ENCODE measurements around the gene BCOR.

DNA sequence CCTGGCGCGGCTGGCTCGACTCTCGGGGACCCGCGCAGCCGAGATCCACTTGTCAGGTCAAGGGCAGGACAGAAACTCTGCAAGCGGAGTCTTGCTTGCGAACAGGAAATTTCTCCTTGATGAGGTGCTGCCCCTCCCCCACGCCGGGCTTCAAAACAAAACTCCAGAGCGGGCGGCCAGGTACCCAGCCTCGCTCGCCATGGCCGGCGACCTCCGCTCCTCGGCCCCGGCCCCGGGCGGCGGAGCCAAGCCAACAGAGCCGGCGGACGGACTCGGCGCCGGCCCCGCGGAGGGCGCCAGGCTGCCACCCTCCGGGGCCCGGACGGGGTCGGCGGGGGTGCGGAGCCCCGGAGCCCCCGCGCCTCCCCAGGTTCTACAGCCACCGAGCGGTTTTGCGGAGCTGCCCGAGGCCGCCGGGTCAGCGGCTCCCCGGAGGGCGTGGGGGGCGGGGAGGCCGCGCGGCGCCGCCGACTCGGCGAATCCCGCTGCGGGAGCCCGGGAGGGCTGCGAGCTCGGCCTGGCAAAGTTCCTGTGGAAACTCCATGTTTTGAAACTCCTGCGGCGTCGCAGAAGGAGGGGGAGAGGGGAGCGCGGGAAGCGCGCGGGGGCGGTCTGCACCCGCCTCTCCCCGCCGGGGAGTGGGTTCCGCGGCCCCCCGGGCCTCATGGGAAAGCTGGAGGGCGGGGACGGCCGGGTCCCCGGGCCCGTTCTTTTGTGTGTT lies 11.7 kb upstream of the BCOR start:
- TF ChIP-seq NANOG (IDR thresholded peaks at IDR 0.05; ENCODE audit: insufficient read depth, low read depth, low read length, poor library complexity, severe bottlenecking) (no peak), EZH2 (IDR thresholded peaks at IDR 0.05; ENCODE audit: low read depth, low read length, severe bottlenecking) (no peak), ASH2L (IDR thresholded peaks at IDR 0.05; ENCODE audit: low read length) (no peak), POLR2AphosphoS5 (IDR thresholded peaks at IDR 0.05; ENCODE audit: low read depth, low read length) (no peak), KDM1A (IDR thresholded peaks at IDR 0.05; ENCODE audit: borderline replicate concordance, low read length) (no peak)
- TF ChIP-seq, protein P1, sequence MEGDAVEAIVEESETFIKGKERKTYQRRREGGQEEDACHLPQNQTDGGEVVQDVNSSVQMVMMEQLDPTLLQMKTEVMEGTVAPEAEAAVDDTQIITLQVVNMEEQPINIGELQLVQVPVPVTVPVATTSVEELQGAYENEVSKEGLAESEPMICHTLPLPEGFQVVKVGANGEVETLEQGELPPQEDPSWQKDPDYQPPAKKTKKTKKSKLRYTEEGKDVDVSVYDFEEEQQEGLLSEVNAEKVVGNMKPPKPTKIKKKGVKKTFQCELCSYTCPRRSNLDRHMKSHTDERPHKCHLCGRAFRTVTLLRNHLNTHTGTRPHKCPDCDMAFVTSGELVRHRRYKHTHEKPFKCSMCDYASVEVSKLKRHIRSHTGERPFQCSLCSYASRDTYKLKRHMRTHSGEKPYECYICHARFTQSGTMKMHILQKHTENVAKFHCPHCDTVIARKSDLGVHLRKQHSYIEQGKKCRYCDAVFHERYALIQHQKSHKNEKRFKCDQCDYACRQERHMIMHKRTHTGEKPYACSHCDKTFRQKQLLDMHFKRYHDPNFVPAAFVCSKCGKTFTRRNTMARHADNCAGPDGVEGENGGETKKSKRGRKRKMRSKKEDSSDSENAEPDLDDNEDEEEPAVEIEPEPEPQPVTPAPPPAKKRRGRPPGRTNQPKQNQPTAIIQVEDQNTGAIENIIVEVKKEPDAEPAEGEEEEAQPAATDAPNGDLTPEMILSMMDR (IDR thresholded peaks at IDR 0.05; ENCODE audit: control extremely low read depth in 1 of 3, insufficient read depth in 1 of 3, low read depth in 1 of 3, low read length in 3 of 3), result no peak

All from H1 (cell line).